Endothelial cell of umbilical vein (primary cell): ENCODE measurements around the gene ZBTB7C. TPM values are rescaled to one million over a fixed set of nuclear protein-coding genes. Genes with fewer than 3 reads are reported as not detected.

ENCODE experiments used
- BruUV-seq: library from RNA; stranded (reverse); fragments of 400-500 nt; replicated peaks from 2 replicates; lab custom pipeline; 2021; lab: Mats Ljungman, UMichigan
- CTCF ChIA-PET: fragments of 300-600, 350-600 bp; sonication (Branson Sonifier 250); formaldehyde crosslinking; loops from one replicate; lab custom pipeline; 2021; ENCODE audit warnings: antibody characterized with exemption, inconsistent platforms; lab: Charles Lee
- POLR2A ChIA-PET: fragments of 300-600, 350-600 bp; sonication (Branson Sonifier 250); formaldehyde crosslinking; loops from one replicate; lab custom pipeline; 2021; ENCODE audit warnings: antibody characterized with exemption, inconsistent platforms; lab: Charles Lee
- DNase-seq: peaks from one replicate; pipeline ENCODE4 v3.0.0-alpha.2; 2011; ENCODE audit warnings: low read depth, low spot score
- FAIRE-seq: peaks from 2 replicates; lab custom pipeline; 2011; peaks lifted over from hg19 to GRCh38; lab: Jason Lieb, UNC
- H2AFZ ChIP-seq: 2 replicates; pipeline ENCODE4 v1.6.0; 2012; ENCODE audit warnings: low read depth, low read length, control low read depth, inconsistent platforms
- H3K27ac ChIP-seq: 2 replicates; pipeline ENCODE4 v1.5.1; 2011; ENCODE audit warnings: low read depth, mild to moderate bottlenecking, control low read depth, low read length, moderate library complexity; ENCODE audit not compliant: insufficient read depth
- H3K27me3 ChIP-seq, 2 experiments: 2 replicates each; pipeline versions ENCODE4 v1.6.0 to v1.6.1; 2011; ENCODE audit warnings: low read length in 2 of 2, mixed read lengths in 1 of 2; ENCODE audit not compliant: control insufficient read depth in 2 of 2, insufficient read depth in 2 of 2
- H3K36me3 ChIP-seq, 2 experiments: 2 replicates in 1 of 2; 3 replicates in 1 of 2; pipeline ENCODE4 v1.5.1; 2011; ENCODE audit warnings: low read length in 2 of 2, mild to moderate bottlenecking in 1 of 2, moderate library complexity in 1 of 2; ENCODE audit not compliant: control insufficient read depth in 2 of 2, insufficient read depth in 2 of 2; ENCODE audit errors: extremely low read depth in 1 of 2
- H3K4me1 ChIP-seq: 3 replicates; pipeline ENCODE4 v1.5.1; 2011; ENCODE audit warnings: mild to moderate bottlenecking, low read length; ENCODE audit not compliant: control insufficient read depth, insufficient read depth; ENCODE audit errors: extremely low read depth
- H3K4me2 ChIP-seq: 2 replicates; pipeline ENCODE4 v1.6.1; 2011; ENCODE audit warnings: low read length, control low read depth, mixed read lengths; ENCODE audit not compliant: insufficient read depth
- H3K4me3 ChIP-seq, 3 experiments: fragments of 200-600 bp in 1 of 3; sonication (generic), shearing (Covaris generic) in 1 of 3; replicated peaks in 1 of 3; 2 replicates each; pipeline ENCODE4 v1.5.1; 2011 to 2016; ENCODE audit warnings: control low read depth in 3 of 3, low read length in 3 of 3, mild to moderate bottlenecking in 2 of 3, inconsistent platforms in 1 of 3, low read depth in 1 of 3, moderate library complexity in 1 of 3; ENCODE audit not compliant: insufficient read depth in 1 of 3
- H3K79me2 ChIP-seq: 2 replicates; pipeline ENCODE4 v1.6.0; 2012; ENCODE audit warnings: low read length, inconsistent platforms; ENCODE audit not compliant: control insufficient read depth, insufficient read depth
- H3K9ac ChIP-seq: replicated peaks from 2 replicates; pipeline ENCODE3; 2011; ENCODE audit warnings: low read length, control low read depth; ENCODE audit not compliant: insufficient read depth; ENCODE audit errors: extremely low read depth
- H3K9me1 ChIP-seq: replicated peaks from 3 replicates; pipeline ENCODE4 v1.6.0; 2011; ENCODE audit warnings: mild to moderate bottlenecking, low read length; ENCODE audit not compliant: control insufficient read depth, insufficient read depth; ENCODE audit errors: extremely low read depth
- H3K9me3 ChIP-seq: replicated peaks from 2 replicates; pipeline ENCODE4 v1.5.1; 2012; ENCODE audit warnings: low read length, inconsistent platforms; ENCODE audit not compliant: control insufficient read depth, insufficient read depth
- H4K20me1 ChIP-seq: replicated peaks from 2 replicates; pipeline ENCODE3; 2011; ENCODE audit warnings: mild to moderate bottlenecking, low read length; ENCODE audit not compliant: control insufficient read depth, insufficient read depth; ENCODE audit errors: extremely low read depth
- EZH2 ChIP-seq: IDR thresholded peaks from 2 replicates; pipeline ENCODE4 v1.6.1; 2012; ENCODE audit warnings: borderline replicate concordance, low read depth, mild to moderate bottlenecking, moderate library complexity, low read length, inconsistent platforms; ENCODE audit not compliant: severe bottlenecking
- FOS ChIP-seq: IDR thresholded peaks from 2 replicates; pipeline ENCODE4 v1.6.1; 2011; ENCODE audit warnings: mild to moderate bottlenecking, low read length, moderate library complexity, borderline replicate concordance; ENCODE audit not compliant: insufficient read depth
- GATA2 ChIP-seq: IDR thresholded peaks from 2 replicates; pipeline ENCODE4 v1.7.0; 2011; ENCODE audit warnings: low read depth, mild to moderate bottlenecking, moderate library complexity, mixed read lengths, low read length; ENCODE audit not compliant: insufficient read length, insufficient read depth
- JUN ChIP-seq: IDR thresholded peaks from 2 replicates; pipeline ENCODE4 v1.6.1; 2011; ENCODE audit warnings: borderline replicate concordance, low read depth; ENCODE audit not compliant: insufficient read length, insufficient read depth
- MYC ChIP-seq: IDR thresholded peaks from one replicate; pipeline ENCODE4 v1.6.1; 2011; ENCODE audit warnings: mild to moderate bottlenecking, low read depth, low read length
- POLR2A ChIP-seq: IDR thresholded peaks from 2 replicates; pipeline ENCODE4 v1.6.1; 2012; ENCODE audit warnings: low read depth, mild to moderate bottlenecking, control low read depth, low read length
- POLR2AphosphoS5 ChIP-seq: IDR thresholded peaks from 2 replicates; pipeline ENCODE4 v1.6.1; 2012; ENCODE audit warnings: low read depth, mild to moderate bottlenecking, control low read depth, low read length, moderate library complexity; ENCODE audit not compliant: insufficient read depth
- dilution Hi-C: fragments of 300-500 bp; cut with MboI; formaldehyde crosslinking; loops from one replicate; pipeline ENCODE4 v1.15.0; 2019; ENCODE audit warnings: low sequenced_read_pairs; ENCODE audit not compliant: extremely low pct_ligation_motif_present
- intact Hi-C: fragments of 100-400 bp; cut with micrococcal nuclease; formaldehyde crosslinking; loops from one replicate; pipeline ENCODE4 v1.10.0; 2022
- polyA plus RNA-seq, 4 experiments: library from polyadenylated mRNA; depleted of rRNA in 3 of 4; stranded (reverse) in 3 of 4; unstranded in 1 of 4; fragments of >200 nt; gene quantifications; 2 replicates each; pipeline versions ENCODE4 v1.2.1 to v1.2.3, GENCODE V29; 2011 to 2012; ENCODE audit warnings: missing spikeins in 1 of 4
- total RNA-seq: library from RNA; stranded (reverse); gene quantifications from 2 replicates; pipeline ENCODE4 v1.2.3, GENCODE V29; 2021
- TF ChIP-seq, protein P1 (sequence below): IDR thresholded peaks from 2 replicates; pipeline ENCODE4 v1.6.1; 2011; ENCODE audit not compliant: insufficient read depth, insufficient read length
- TF ChIP-seq, protein P2 (sequence below), 2 donors: IDR thresholded peaks; 1 replicate in 1 of 2; 2 replicates in 1 of 2; pipeline ENCODE4 v1.5.1; 2011; ENCODE audit warnings: low read length in 2 of 2, mild to moderate bottlenecking in 2 of 2, moderate library complexity in 2 of 2, control low read depth in 1 of 2, inconsistent platforms in 1 of 2, low read depth in 1 of 2; ENCODE audit not compliant: insufficient read depth in 1 of 2; ENCODE audit errors: extremely low read depth in 1 of 2

The ZBTB7C gene
- total and polyA plus RNA-seq, 2 donors (not counting 3 experiments of a cell fraction or from before 2014, with no cell fraction given), result not detected

DNA sequence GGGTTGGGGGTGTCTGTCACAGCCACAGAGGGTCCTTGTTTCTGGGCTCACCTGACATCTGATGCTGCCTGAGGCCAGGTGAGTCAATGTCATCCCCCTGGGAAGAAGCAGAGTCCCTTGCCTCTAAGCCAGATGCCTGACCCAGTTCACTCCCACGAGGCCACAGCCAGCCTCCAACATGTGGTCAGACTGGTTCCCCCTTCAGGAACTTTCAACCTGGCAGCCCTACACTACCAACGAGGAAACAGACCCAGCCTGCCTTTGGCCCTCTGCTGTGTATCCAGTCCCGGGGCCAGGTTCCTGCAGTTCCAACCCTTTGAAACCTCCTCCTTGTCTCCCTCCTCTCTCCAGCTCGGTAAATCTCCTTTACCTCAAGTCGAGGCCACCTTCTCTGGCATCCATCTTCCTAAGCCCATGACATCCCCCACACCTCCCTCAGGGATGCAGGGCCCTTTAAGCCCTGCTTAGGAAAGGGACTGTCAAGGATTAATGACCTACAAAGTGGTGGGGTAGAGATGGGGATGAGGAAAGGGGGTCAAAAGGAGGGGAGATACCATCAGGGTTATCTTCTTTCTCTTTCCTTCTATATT is 429.5 kb downstream of the ZBTB7C start:
- intact Hi-C loops, result no loop called here
- Histone ChIP-seq H3K27me3 (peaks cover 8 to 10% of the 10 kb centered on the region in 2 experiments), H3K79me2 (no peaks in the 10 kb centered on the region), H3K4me2 (no peak overlapping the region), H3K9me3 (no peaks in the 10 kb centered on the region), H3K36me3 (no peaks in the 10 kb centered on the region), H3K4me1 (no peaks in the 10 kb centered on the region), H3K27ac (no peak overlapping the region), H3K9ac (no peak overlapping the region), H3K9me1 (no peaks in the 10 kb centered on the region), H4K20me1 (no peaks in the 10 kb centered on the region), H2AFZ (no peak overlapping the region), H3K4me3 (no peak overlapping the region)
- FAIRE-seq, result no peak
- DNase-seq, result no peak
- dilution Hi-C loops, result no loop called here
- ChIA-PET CTCF (no interaction called here), POLR2A (no interaction called here)
- no TSS peak for BruUV-seq
- no peak for TF ChIP-seq EZH2
- no peak for TF ChIP-seq POLR2AphosphoS5
- no peak for TF ChIP-seq GATA2
- TF ChIP-seq, protein P1, sequence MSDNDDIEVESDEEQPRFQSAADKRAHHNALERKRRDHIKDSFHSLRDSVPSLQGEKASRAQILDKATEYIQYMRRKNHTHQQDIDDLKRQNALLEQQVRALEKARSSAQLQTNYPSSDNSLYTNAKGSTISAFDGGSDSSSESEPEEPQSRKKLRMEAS, result no peak
- no peak for TF ChIP-seq FOS
- TF ChIP-seq POLR2A, result no peak
- no peak for TF ChIP-seq MYC
- TF ChIP-seq, protein P2, sequence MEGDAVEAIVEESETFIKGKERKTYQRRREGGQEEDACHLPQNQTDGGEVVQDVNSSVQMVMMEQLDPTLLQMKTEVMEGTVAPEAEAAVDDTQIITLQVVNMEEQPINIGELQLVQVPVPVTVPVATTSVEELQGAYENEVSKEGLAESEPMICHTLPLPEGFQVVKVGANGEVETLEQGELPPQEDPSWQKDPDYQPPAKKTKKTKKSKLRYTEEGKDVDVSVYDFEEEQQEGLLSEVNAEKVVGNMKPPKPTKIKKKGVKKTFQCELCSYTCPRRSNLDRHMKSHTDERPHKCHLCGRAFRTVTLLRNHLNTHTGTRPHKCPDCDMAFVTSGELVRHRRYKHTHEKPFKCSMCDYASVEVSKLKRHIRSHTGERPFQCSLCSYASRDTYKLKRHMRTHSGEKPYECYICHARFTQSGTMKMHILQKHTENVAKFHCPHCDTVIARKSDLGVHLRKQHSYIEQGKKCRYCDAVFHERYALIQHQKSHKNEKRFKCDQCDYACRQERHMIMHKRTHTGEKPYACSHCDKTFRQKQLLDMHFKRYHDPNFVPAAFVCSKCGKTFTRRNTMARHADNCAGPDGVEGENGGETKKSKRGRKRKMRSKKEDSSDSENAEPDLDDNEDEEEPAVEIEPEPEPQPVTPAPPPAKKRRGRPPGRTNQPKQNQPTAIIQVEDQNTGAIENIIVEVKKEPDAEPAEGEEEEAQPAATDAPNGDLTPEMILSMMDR (IDR thresholded peaks at IDR 0.05; ENCODE audit: extremely low read depth in 1 of 2, insufficient read depth in 1 of 2, low read depth in 1 of 2, low read length in 2 of 2), result no peak
- TF ChIP-seq JUN, result no peak
